HG03095 (cell line): ENCODE results near the gene ASMTL.
"Not testable (repeated sequence)": the region's sequence is repeated elsewhere in the genome, so short reads cannot be mapped to it uniquely, and the experiment has no call there.

Experiments
- ATAC-seq: cut with Tn5 transposase; IDR thresholded peaks from one replicate; pipeline ENCODE4 v1.9.1; 2021; ENCODE audit warnings: moderate library complexity; ENCODE audit not compliant: unreplicated experiment

Gene ASMTL

GRCh38 chrX:1455948-1456280 lies 3.2 kb upstream of the ASMTL start:
- ATAC-seq, result no peak

GRCh38 chrX:1453951-1454785 lies 1.5 kb upstream of the ASMTL start:
- peak; percentile 34 for ATAC-seq

- ATAC-seq, result peak; percentile 4
Observed at GRCh38 chrX:1453395-1453783, 680 bp upstream of the ASMTL start.

- no peak for ATAC-seq
Observed at GRCh38 chrX:1451661-1452515, 821 bp downstream of the ASMTL start.

- ATAC-seq, result no peak
Observed at GRCh38 chrX:1451251-1451660, 1.5 kb downstream of the ASMTL start.

- no peak for ATAC-seq
Observed at GRCh38 chrX:1450361-1451161, 2.1 kb downstream of the ASMTL start.

GRCh38 chrX:1449823-1450149 lies 2.9 kb downstream of the ASMTL start:
- no peak for ATAC-seq

- no peak for ATAC-seq
Observed at GRCh38 chrX:1449036-1449822, 3.5 kb downstream of the ASMTL start.

GRCh38 chrX:1448573-1449001 lies 4.1 kb downstream of the ASMTL start:
- not testable (repeated sequence) for ATAC-seq

- not testable (repeated sequence) for ATAC-seq
Observed at GRCh38 chrX:1447969-1448572, 4.6 kb downstream of the ASMTL start.

GRCh38 chrX:1446984-1447968 lies 5.4 kb downstream of the ASMTL start:
- ATAC-seq, result not testable (repeated sequence)

GRCh38 chrX:1444561-1445500 lies 7.9 kb downstream of the ASMTL start:
- ATAC-seq, result no peak

GRCh38 chrX:1443496-1444075 lies 9.1 kb downstream of the ASMTL start:
- no peak for ATAC-seq

GRCh38 chrX:1442724-1443367 lies 9.9 kb downstream of the ASMTL start:
- ATAC-seq, result no peak

GRCh38 chrX:1442016-1442665 lies 10.6 kb downstream of the ASMTL start:
- ATAC-seq, result no peak

GRCh38 chrX:1440506-1440905 lies 12.2 kb downstream of the ASMTL start:
- no peak for ATAC-seq
